CD14-positive monocyte (primary cell): ENCODE data around the gene ZNF584. TPM values are rescaled to one million over a fixed set of nuclear protein-coding genes. Genes with fewer than 3 reads are reported as not detected.

Experiments used
- DNase-seq, 3 donors: peaks; one replicate each; pipeline ENCODE4 v3.0.0-alpha.2; 2011 to 2022
- H2AFZ ChIP-seq: 2 replicates; pipeline ENCODE4 v1.6.0; 2012; ENCODE audit warnings: mild to moderate bottlenecking, low read depth, low read length, inconsistent platforms; ENCODE audit not compliant: insufficient read depth, poor library complexity, severe bottlenecking
- H3K27ac ChIP-seq, 2 donors: 1 replicate in 1 of 2; 2 replicates in 1 of 2; pipeline ENCODE4 v1.5.1; 2012 to 2013; ENCODE audit warnings: low read length in 2 of 2, control low read depth in 1 of 2, inconsistent platforms in 1 of 2, low read depth in 1 of 2, mild to moderate bottlenecking in 1 of 2
- H3K27me3 ChIP-seq, 2 donors: one replicate each; pipeline versions ENCODE4 v1.6.0 to v1.6.1; 2011 to 2013; ENCODE audit warnings: low read length in 2 of 2; ENCODE audit not compliant: control insufficient read depth in 2 of 2, insufficient read depth in 2 of 2
- H3K36me3 ChIP-seq, 2 donors: replicated peaks in 1 of 2; 1 replicate in 1 of 2; 2 replicates in 1 of 2; pipeline versions ENCODE4 v1.5.1 to v1.6.1; 2012 to 2013; ENCODE audit warnings: low read length in 2 of 2, control low read depth in 1 of 2, inconsistent platforms in 1 of 2, mild to moderate bottlenecking in 1 of 2; ENCODE audit not compliant: insufficient read depth in 2 of 2, control insufficient read depth in 1 of 2
- H3K4me1 ChIP-seq, 2 donors: 1 replicate in 1 of 2; 2 replicates in 1 of 2; pipeline versions ENCODE4 v1.5.1 to v1.6.1; 2012 to 2013; ENCODE audit warnings: low read length in 2 of 2, control low read depth in 1 of 2, inconsistent platforms in 1 of 2, mild to moderate bottlenecking in 1 of 2, moderate library complexity in 1 of 2; ENCODE audit not compliant: insufficient read depth in 2 of 2, control insufficient read depth in 1 of 2
- H3K4me2 ChIP-seq: replicated peaks from 2 replicates; pipeline ENCODE3; 2012; ENCODE audit warnings: low read length, moderate library complexity, mild to moderate bottlenecking; ENCODE audit not compliant: poor library complexity, severe bottlenecking; ENCODE audit errors: extremely low read depth
- H3K4me3 ChIP-seq, 3 experiments: fragments of 200-600 bp in 1 of 3; sonication (generic) in 1 of 3; replicated peaks in 1 of 3; 1 replicate in 2 of 3; 2 replicates in 1 of 3; pipeline ENCODE4 v1.5.1; 2011 to 2013; ENCODE audit warnings: low read length in 3 of 3, mild to moderate bottlenecking in 3 of 3, control low read depth in 2 of 3, low read depth in 2 of 3, inconsistent platforms in 1 of 3, moderate library complexity in 1 of 3
- H3K79me2 ChIP-seq: 2 replicates; pipeline ENCODE4 v1.6.0; 2012; ENCODE audit warnings: mild to moderate bottlenecking, control low read depth, inconsistent platforms, low read length, moderate library complexity; ENCODE audit not compliant: insufficient read depth
- H3K9ac ChIP-seq: 2 replicates; pipeline ENCODE4 v1.6.0; 2017; ENCODE audit warnings: low read length, mild to moderate bottlenecking; ENCODE audit not compliant: insufficient read depth, poor library complexity, severe bottlenecking
- H3K9me3 ChIP-seq, 2 donors: replicated peaks in 1 of 2; 1 replicate in 1 of 2; 2 replicates in 1 of 2; pipeline versions ENCODE4 v1.5.1 to v1.6.1; 2012 to 2013; ENCODE audit warnings: low read length in 2 of 2, control low read depth in 1 of 2; ENCODE audit not compliant: control insufficient read depth in 1 of 2, insufficient read depth in 1 of 2
- H4K20me1 ChIP-seq: 2 replicates; pipeline ENCODE4 v1.6.0; 2012; ENCODE audit warnings: mild to moderate bottlenecking, low read length, control low read depth, moderate library complexity; ENCODE audit not compliant: insufficient read depth
- H3K27ac Mint-ChIP-seq, 7 donors: one replicate each; pipeline ENCODE4 v1.8.0; 2020; ENCODE audit warnings: mild to moderate bottlenecking in 7 of 7, mixed read lengths in 7 of 7, moderate library complexity in 6 of 7, inconsistent platforms in 2 of 7
- H3K27me3 Mint-ChIP-seq, 3 donors: one replicate each; pipeline ENCODE4 v1.8.0; 2021 to 2022; ENCODE audit warnings: low read depth in 3 of 3, mild to moderate bottlenecking in 3 of 3, mixed read lengths in 3 of 3, moderate library complexity in 3 of 3, inconsistent platforms in 1 of 3
- H3K36me3 Mint-ChIP-seq, 2 donors: one replicate each; pipeline ENCODE4 v1.8.0; 2020; ENCODE audit warnings: mixed read lengths in 2 of 2, inconsistent platforms in 1 of 2, mild to moderate bottlenecking in 1 of 2
- H3K4me1 Mint-ChIP-seq: one replicate; pipeline ENCODE4 v1.8.0; 2020; ENCODE audit warnings: mild to moderate bottlenecking, mixed read lengths
- H3K4me3 Mint-ChIP-seq, 2 donors: one replicate each; pipeline ENCODE4 v1.8.0; 2020; ENCODE audit warnings: mild to moderate bottlenecking in 2 of 2, mixed read lengths in 2 of 2, moderate library complexity in 1 of 2
- H3K9me3 Mint-ChIP-seq, 7 donors: one replicate each; pipeline ENCODE4 v1.8.0; 2020 to 2022; ENCODE audit warnings: mixed read lengths in 7 of 7, mild to moderate bottlenecking in 6 of 7, moderate library complexity in 6 of 7, inconsistent platforms in 2 of 7
- CTCF ChIP-seq: fragments of 200-600 bp; IDR thresholded peaks from one replicate; pipeline ENCODE4 v1.8.0; 2022; ENCODE audit warnings: antibody characterized with exemption, mild to moderate bottlenecking
- WGBS: methylation state at CpG from one replicate; pipeline ENCODE4 v1.1.5; 2013; ENCODE audit warnings: missing lambda C conversion rate; ENCODE audit not compliant: insufficient coverage; 5-methylcytosine and 5-hydroxymethylcytosine counted together
- intact Hi-C, 2 donors: fragments of 100-400 bp; cut with micrococcal nuclease; formaldehyde crosslinking; loops; one replicate each; pipeline versions ENCODE4 v1.15.0 to v1.15.1; 2023
- polyA plus RNA-seq, 3 donors: library from polyadenylated mRNA; depleted of rRNA in 1 of 3; unstranded in 2 of 3; stranded (reverse) in 1 of 3; fragments of 300-500 nt in 2 of 3; fragments of >200 nt in 1 of 3; fragmentation: Illumina TruSeq in 2 of 3; gene quantifications; 1 replicate in 2 of 3; 2 replicates in 1 of 3; pipeline ENCODE4 v1.2.3, GENCODE V29; 2012 to 2021

The ZNF584 gene
- polyA plus RNA-seq, 3 donors, result 1.2 to 3.1 (median 1.7) TPM

GRCh38 chr19:58393725-58394033 is 14.8 kb upstream of the ZNF584 start:
- H3K36me3 ChIP-seq, result peaks cover 41 to 54% of the 10 kb centered on the region in 2 donors
- no peak for TF ChIP-seq CTCF
- H3K4me3 Mint-ChIP-seq, result peak overlapping the region in 1 of 2 donors; percentile 2

GRCh38 chr19:58394821-58395219 is 13.6 kb upstream of the ZNF584 start:
- peak overlapping the region in 1 of 7 donors; percentile 7 for H3K27ac Mint-ChIP-seq
- Histone ChIP-seq H3K4me2 (no peak overlapping the region), H4K20me1 (peaks cover 4% of the 10 kb centered on the region), H3K79me2 (peaks cover 8% of the 10 kb centered on the region), H3K27me3 (peaks cover 5 to 30% of the 10 kb centered on the region in 2 donors), H3K9ac (no peak overlapping the region), H2AFZ (no peak overlapping the region), H3K36me3 (peaks cover 37 to 47% of the 10 kb centered on the region in 2 donors), H3K27ac (no peak overlapping the region), H3K4me3 (no peak overlapping the region), H3K4me1 (peaks cover 0 to 4% of the 10 kb centered on the region in 2 donors), H3K9me3 (no peaks in the 10 kb centered on the region)
- H3K4me1 Mint-ChIP-seq, result peaks cover 10% of the 10 kb centered on the region
- H3K27me3 Mint-ChIP-seq, result peaks cover 30 to 44% (median 43%) of the 10 kb centered on the region in 3 donors
- peaks cover 0 to 8% (median 0%) of the 10 kb centered on the region in 7 donors for H3K9me3 Mint-ChIP-seq
- DNase-seq, result peak in 1 of 3 donors; percentile 1
- 92% methylated on average over 2 of the region's 3 CpGs for WGBS
- intact Hi-C loops, result no loop called here
- H3K36me3 Mint-ChIP-seq, result peaks cover 46 to 51% of the 10 kb centered on the region in 2 donors
- TF ChIP-seq CTCF, result no peak
- peak overlapping the region in 1 of 2 donors; percentile 48 for H3K4me3 Mint-ChIP-seq

More at GRCh38 chr19:58393725-58394033, 14.8 kb upstream of the ZNF584 start:
- no peaks in the 10 kb centered on the region for H3K9me3 ChIP-seq
- peak in 1 of 3 donors; percentile 0 for DNase-seq
- peaks cover 0 to 4% of the 10 kb centered on the region in 2 donors for H3K4me1 ChIP-seq
- H3K27ac ChIP-seq, result no peak overlapping the region
- no peak overlapping the region for H3K4me2 ChIP-seq
- Mint-ChIP-seq H3K36me3 (peaks cover 54 to 61% of the 10 kb centered on the region in 2 donors), H3K9me3 (peaks cover 0 to 8% (median 0%) of the 10 kb centered on the region in 7 donors), H3K4me1 (peaks cover 15% of the 10 kb centered on the region), H3K27ac (no peak overlapping the region), H3K27me3 (peaks cover 27 to 39% (median 38%) of the 10 kb centered on the region in 3 donors)
- WGBS, result 100% methylated on average over 2 of the region's 4 CpGs
- no peak overlapping the region for H3K9ac ChIP-seq
- peaks cover 4% of the 10 kb centered on the region for H4K20me1 ChIP-seq
- intact Hi-C loops, result no loop called here
- peaks cover 5 to 30% of the 10 kb centered on the region in 2 donors for H3K27me3 ChIP-seq
- no peak overlapping the region for H3K4me3 ChIP-seq
- H3K79me2 ChIP-seq, result peaks cover 16% of the 10 kb centered on the region
- no peak overlapping the region for H2AFZ ChIP-seq
